Lung microvascular endothelial cell (primary cell): ENCODE results near the gene PIP5K1B. TPM values are rescaled to one million over a fixed set of nuclear protein-coding genes. Genes with fewer than 3 reads are reported as not detected.

ENCODE experiments used
- DNase-seq, 2 donors: peaks; one replicate each; pipeline versions ENCODE4 v3.0.0 to v3.0.0-alpha.2; 2010; ENCODE audit warnings: low read depth in 2 of 2
- total RNA-seq: library from RNA; depleted of rRNA; stranded (reverse); fragments of >200 nt; gene quantifications from 2 replicates; pipeline ENCODE4 v1.2.1, GENCODE V29; 2014

The PIP5K1B gene
- total RNA-seq, 1 donor from 2014 or later: under 0.01 TPM

GRCh38 chr9:68847765-68848164 is 142.7 kb downstream of the PIP5K1B start:
- no peak for DNase-seq

- no peak for DNase-seq
Observed at GRCh38 chr9:68851657-68852056, 146.6 kb downstream of the PIP5K1B start.

DNA sequence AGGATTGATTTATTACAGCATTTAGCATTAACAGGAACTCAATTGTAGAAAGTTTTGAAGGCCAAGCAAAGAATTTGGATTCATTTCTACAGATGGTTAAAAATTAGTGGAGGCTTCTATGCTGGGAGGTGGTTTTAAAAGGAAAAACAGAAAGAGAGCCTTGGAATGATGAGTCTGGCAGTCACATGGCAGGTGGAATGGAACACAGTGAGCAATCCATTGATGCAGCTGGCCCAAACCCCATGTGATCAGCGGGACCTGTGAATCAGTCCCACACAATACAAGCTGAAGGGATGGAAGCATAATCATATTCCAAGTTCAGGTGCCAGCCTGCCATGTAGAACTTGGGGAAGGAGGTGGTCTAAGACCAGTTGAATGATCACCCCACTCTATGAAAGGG is 147.9 kb downstream of the PIP5K1B start:
- DNase-seq: no peak

GRCh38 chr9:68859347-68859746 is 154.3 kb downstream of the PIP5K1B start:
- no peak for DNase-seq

DNA sequence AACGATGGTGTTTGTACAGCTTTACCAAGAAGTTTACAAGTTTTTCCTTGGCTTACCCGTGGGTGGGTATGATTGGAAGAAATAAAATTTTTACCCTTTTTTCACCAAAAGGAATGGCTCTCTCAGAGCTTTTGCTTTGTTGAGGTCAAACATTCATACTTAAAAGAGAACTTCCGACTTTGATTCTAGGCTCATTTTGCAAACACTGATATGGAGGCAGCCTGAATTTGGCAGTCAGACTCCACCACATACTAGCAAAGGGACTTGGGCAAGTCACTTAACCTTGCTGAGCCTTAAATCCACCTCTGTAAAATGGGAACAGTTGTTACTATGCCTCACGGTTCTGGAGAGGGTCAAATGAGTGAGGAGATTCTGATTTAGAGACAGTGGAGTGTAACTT is 155.4 kb downstream of the PIP5K1B start:
- no peak for DNase-seq

DNA sequence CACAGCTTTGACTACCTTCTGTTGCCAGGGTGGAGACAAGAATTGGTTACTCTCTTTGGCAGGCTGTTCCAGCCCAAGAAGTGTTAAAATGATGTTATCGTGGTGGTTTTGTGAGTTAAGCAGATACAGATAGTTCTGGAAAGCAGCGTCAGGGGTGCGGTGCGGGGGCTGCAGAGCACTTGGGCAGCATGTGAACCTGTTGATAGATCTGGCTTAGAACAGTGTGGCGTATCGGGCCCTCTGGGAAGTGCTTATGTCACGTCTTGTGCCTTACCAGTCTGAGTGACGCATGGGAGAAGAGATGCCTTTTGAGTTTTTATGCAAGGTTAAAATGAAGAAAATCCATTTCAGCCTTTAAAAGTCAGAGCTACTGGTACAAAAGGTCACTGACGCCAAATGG is 156.4 kb downstream of the PIP5K1B start:
- DNase-seq: no peak

GRCh38 chr9:68867066-68867465 is 162.0 kb downstream of the PIP5K1B start:
- no peak for DNase-seq

- DNase-seq: no peak
Observed at GRCh38 chr9:68869022-68869421, 164.0 kb downstream of the PIP5K1B start.

DNA sequence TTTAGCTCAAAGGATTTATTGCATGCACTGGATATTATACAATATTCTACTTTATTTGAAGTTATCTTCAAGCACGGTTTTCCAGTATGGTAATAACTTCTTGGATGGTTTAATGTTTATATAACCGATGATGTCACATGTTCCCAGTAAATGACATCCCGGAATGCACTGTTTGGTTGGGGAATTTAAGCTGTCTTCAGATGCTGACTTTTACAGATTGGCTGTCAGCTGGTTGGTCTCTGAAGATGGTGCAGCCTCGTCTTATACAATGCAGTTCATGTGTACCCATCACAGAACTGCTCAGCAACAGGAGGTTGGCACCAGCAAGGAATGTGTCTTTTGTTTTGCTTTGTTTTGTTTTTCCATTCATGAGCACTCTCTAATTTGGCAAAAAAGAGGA is 165.0 kb downstream of the PIP5K1B start:
- no peak for DNase-seq

DNA sequence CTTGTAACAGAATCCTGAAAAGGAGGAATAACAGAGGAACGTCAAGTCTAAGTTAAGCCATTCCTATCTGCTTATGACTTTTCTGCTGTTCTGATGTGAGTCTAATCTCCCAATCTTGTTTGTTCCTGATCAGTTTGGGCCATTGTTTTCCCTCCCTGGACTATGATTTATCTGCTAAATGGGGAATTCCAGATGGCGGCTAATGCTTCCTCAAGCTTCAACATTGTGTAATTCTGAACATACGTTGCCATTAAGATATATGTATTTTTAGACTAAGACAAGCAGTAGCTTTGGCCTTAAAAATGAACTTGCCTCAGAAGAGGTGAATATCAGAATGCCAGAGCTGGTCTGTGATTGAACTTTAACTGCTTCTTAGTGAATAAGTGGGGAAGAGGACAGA is 166.2 kb downstream of the PIP5K1B start:
- DNase-seq: peak in 1 of 2 donors; percentile 20

- DNase-seq: no peak
Observed at GRCh38 chr9:68872026-68872501, 167.0 kb downstream of the PIP5K1B start.

DNA sequence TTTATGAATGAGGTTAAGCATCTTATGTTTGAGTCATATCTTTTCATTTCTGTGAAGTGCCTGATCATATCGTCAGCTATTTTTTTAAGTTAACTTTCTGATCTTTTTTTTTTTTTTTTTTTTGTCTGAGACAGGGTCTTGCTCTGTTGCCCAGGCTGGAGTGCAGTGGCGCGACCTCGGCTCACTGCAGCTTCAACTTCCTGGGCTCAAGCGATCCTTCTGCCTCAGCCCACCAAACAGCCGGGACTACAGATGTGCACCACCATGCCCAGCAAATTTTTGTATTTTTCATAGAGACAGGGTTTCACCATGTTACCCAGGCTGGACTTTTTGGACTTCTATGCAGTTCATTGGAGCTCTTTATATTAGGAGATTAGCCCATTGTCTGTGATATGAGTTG is 168.1 kb downstream of the PIP5K1B start:
- DNase-seq: no peak

GRCh38 chr9:68876273-68876672 is 171.2 kb downstream of the PIP5K1B start:
- DNase-seq: no peak

- DNase-seq: no peak
Observed at GRCh38 chr9:68876681-68877080, 171.6 kb downstream of the PIP5K1B start.

DNA sequence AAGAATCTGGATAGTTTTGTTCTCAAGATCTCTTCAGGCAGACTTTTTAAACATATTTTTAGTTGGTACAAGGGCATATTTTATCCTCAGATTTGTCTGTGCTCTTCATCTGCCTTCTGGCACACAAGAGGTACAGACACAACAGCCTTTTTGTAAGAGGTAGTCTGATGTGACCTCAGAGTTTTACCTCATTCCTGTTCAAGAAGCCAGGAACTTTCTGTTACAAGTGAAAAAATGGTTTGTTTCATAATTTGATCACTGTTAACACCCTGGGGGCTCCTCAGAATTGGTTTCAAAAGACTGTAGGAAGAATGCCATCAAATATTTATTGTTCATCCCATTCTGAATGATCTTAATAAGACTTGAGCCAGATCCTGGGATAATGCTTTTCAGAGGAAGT is 172.2 kb downstream of the PIP5K1B start:
- DNase-seq: no peak

- no peak for DNase-seq
Observed at GRCh38 chr9:68878450-68878849, 173.4 kb downstream of the PIP5K1B start.

- no peak for DNase-seq
Observed at GRCh38 chr9:68883224-68883623, 178.2 kb downstream of the PIP5K1B start.

DNA sequence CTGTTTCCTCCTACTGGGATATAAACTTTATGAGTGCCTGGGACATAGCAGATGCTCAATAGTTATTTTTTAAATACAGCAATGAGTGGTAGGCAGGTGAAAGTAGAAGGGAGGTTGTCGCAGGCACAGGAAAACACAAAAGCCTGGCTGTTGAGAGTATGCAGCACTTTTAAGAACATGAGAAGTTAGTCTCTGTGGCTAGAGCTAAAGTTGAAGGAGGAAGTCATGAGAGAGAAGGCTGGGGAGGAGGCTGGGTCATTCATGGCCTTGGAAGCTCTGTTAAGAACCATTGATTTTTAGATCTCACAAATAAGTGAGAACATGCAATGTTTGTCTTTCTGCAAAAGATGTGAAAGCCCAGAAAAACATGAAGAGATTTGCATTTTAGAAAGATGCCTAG is 182.2 kb downstream of the PIP5K1B start:
- DNase-seq: no peak

GRCh38 chr9:68894502-68894901 is 189.5 kb downstream of the PIP5K1B start:
- peak in 1 of 2 donors; percentile 21 for DNase-seq

DNA sequence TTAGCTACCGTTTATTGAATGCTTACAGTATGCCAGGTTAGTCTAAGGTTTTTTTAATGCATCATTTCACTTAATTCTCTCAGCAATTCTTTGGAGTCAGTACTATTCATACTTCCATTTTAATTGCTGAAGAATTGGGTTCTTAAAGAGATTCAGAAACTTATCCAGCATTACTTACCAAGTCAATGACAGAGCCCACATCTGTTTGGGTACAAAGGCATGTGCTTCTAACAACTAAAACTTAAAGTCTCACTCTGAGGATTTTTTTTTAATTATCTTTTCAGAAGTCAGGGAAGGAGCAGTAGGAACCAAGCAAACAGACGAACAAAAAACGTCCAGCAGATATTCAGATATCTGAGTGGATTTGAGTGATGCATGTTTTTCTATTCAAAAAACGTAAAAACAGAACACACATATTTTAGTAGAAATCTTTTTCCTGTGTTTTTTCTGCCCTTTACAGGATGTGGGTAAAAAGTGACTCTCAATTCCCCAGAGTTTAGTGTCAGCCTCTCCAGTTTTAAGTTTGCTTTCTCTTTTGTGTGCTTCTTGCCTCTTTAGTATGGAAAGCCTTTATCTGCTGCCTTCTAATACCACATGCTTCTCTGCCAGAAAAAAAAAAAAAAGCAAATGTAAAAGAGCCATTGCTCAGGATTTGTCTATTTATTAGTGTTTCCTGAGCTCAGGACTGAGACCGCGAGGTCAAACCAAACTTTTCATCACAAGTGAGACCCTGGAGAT is 190.9 kb downstream of the PIP5K1B start:
- no peak for DNase-seq

DNA sequence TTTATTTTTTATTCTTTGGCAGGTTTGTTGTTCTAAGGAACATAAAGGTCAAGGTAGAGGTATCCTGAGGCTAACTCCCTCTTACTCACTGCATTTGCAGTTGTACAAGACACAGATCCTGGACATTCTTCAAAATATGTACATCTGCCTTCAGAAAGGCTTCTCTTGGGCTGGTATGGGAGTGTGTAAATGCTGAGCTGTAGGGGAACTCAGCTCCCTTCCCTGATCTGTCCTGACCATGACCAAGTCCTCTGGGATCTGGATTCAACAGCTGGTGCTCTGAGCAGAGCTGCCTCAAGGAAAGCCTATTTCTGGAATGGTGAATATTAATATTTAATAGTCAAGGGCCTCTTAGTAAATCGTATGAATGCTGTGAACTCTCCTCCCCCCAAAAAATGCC is 191.4 kb downstream of the PIP5K1B start:
- no peak for DNase-seq

DNA sequence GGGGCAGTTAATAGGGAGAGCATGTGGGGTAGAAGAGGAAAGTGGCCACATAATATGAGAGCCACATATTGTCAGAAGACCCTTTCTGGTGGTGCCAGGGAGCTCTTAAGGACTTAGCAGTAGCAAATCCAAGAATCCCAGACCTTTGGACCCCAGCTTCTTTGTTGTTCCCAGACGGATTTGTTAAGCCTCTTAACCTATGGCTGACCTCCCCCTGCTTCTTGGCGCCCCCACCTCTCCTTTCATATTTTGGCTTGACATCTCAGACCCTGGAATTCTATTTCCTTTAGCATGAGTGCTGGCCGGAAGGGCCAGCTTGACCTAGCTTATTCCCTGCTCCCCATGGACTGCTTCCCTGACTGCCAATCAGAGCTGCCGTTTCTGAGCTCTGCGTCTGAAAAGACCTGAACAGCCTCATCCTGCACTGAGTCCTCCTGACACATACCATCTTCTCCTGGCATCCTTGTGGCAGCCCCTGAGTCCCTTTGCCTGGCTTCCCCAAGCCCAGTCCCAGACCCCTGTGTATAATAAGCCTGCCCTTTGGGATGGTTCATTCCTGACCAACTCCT is 192.6 kb downstream of the PIP5K1B start:
- DNase-seq: no peak

- DNase-seq: no peak
Observed at GRCh38 chr9:68898781-68899439, 193.9 kb downstream of the PIP5K1B start.
